GOT3 (cell line): ENCODE results near the gene DIRAS2.
"Not testable (repeated sequence)": the region's sequence is repeated elsewhere in the genome, so short reads cannot be mapped to it uniquely, and the experiment has no call there.

Experiments
- DNase-seq: peaks from one replicate; lab custom pipeline; 2025; ENCODE audit warnings: mixed read lengths; lab: John Stamatoyannopoulos, UW

Gene DIRAS2, protein sequence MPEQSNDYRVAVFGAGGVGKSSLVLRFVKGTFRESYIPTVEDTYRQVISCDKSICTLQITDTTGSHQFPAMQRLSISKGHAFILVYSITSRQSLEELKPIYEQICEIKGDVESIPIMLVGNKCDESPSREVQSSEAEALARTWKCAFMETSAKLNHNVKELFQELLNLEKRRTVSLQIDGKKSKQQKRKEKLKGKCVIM

DNA sequence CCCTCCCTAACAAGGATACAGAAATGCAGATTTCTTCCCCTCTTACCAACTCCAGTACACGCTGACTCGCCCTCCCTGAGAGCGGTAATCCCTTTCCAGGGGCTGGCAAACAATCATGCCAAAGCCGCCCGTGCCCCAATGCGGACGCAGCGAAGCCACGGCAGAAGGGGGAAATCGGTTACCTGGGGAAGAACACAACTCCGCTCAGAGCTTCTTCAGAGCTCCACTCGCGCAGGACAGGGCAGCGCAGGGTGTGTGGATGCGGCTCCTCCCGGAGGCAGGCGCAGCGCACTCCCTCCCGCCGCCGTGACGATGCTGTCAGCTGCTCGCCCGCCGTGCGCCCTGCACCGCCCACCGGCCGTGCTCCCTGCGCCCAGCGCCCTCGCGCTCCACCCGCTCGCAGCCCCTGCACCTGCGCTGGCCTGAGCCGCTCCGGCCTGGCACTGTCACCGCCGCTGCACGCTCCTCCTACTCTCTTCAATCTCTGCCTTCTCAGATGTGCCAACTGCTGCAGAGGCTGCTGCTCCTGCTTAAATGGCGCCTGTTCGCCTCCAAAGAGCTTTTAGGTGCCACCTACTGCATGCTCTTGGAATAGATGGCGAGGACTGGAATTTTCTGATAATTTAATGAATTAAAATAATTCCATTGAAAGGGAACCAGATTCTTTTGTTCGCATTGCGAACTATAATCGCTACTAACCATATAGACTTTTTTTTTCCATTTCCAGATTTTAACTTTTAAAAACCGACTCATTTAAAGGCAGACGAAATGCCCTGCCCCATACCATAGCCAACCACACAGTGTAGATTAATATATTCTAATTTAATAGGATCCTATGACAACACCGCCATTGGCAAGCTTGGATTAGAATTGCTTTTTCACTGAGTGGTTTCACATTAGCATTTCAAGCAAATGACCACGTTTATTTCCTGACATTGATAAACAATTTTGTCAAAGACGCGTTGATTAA is at the start of gene DIRAS2:
TSS of gene DIRAS2 (minus strand) at position 255 of the 970 bp plus-strand sequence. CDS start 28,997 bp downstream, outside the sequence.
- DNase-seq, result no peak

GRCh38 chr9:90684736-90685135 is 42.1 kb upstream of the DIRAS2 start:
- DNase-seq, result no peak

DNA sequence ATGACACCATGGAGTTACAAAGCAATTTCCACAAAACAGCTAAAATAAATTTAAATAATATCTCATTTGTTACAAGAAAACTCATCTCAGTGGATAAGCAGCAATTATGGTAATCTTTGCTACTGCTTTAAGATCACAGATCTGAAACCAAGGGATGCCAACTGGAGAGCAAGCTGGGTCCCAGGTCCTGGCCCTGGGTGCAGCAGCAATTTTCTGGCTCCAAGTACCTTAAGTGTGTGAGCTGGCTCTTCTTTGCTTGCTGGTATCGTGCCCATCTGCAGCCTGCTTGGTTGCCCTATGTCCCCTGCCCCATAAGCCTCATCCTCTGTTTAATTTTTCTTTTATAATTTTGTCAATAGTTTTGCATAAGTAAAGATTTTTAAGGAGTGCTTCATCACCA is 41.5 kb upstream of the DIRAS2 start:
- DNase-seq, result no peak

DNA sequence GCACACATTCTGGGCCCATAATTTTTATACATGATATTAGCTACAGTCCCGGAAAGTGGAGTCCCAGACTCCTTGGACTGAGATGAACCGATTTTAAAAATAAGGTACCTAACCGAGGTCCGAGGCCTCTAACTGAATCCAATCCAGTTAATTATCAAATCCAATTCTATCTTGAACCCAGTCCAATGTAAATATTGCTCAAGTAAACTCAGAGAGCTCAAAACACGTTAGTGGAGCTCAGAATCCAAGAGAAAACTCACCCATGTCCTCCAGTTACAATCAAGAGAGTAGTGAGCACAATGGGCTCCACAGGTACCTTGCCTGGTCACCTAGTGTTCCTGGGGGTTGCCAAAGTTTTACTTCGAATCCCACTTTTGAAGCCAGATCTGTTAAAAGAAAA is 37.9 kb upstream of the DIRAS2 start:
- no peak for DNase-seq

DNA sequence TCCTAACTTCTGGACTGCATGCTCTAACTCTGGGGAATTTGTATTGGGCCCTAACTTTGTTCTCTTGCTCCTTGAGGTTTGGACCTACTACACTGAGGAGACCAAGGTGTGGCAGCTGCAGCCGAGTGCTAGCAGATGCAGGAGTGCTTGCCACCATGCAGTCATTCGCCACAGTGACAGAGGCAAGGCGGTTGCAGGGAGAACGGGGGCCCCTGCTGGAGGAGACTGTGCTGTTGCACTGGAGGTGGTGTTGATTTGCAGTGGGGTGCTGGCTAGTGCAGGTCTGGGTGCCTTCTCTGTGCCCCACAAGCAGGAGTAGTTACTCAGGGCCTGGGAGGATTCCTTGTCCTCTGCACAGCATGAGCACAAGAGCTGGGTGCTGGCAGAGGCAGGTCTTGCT is 22.4 kb upstream of the DIRAS2 start:
- DNase-seq, result no peak

DNA sequence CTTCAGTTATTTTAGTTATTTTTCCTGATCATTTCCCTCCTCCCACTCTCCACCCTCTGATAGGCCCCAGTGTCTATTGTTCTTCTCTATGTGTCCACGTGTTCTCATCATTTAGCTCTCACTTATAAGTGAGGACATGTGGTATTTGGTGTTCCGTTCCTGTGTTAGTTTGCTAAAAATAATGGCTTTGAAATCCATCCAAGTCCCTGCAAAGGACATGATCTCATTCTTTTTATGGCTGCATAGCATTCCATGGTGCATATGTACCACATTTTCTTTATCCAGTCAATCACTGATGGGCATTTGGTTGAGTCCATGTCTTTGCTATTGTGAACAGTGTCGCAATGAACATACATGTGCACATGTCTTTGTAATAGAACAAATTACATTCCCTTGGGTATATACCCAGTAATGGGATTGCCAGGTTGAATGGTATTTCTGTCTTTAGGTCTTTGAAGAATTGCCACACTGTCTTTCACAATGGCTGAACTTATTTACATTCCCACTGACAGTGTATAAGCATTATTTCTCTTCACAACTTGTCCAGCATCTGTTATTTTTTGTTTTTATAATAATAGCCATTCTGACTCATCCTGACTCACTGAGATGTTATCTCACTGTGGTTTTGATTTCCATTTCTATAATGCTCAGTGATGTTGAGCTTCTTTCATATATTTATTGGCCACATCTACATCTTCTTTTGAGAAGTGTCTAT is 17.2 kb upstream of the DIRAS2 start:
- DNase-seq, result no peak

DNA sequence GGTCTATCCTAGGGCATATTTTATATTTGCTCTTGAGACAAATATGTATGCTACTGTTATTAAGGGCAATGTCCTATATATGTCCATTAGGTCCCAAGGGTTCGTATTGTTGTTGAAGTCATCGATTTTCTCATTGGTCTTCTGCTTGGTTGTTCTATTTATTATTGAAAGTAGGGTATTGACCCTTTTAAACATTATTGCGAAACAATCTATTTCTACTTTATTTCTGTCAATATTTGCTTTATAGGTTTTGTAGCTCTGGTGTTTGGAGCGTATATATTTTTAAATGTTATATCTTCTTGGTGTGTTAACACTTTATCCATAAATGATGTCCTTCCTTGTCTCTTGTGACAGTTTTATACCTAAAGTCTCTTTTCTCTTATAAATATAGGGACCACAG is 16.2 kb upstream of the DIRAS2 start:
- no peak for DNase-seq

GRCh38 chr9:90658181-90658580 is 15.6 kb upstream of the DIRAS2 start:
- DNase-seq, result no peak

- not testable (repeated sequence) for DNase-seq
Observed at GRCh38 chr9:90656876-90657275, 14.3 kb upstream of the DIRAS2 start.

GRCh38 chr9:90651246-90651645 is 8.6 kb upstream of the DIRAS2 start:
- no peak for DNase-seq

DNA sequence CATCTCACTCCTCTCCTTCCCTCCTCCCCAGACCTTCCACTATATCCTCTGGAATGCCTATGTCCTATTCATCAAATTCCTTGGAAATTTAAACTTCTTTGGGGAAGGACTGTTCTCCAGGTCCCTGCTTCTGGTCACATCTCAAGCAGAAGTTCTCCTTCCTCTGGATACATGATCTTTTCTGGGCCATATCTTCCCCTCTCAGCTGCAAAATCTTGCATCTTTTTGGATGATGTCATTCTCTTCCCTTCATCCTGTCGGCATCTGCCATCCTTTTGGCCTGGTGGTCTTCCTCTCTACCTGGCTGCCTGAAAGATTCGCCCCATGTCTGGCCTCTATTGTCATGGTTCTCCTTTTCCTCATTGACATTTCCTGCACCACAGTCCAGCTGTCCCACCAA is 5.2 kb upstream of the DIRAS2 start:
- no peak for DNase-seq

GRCh38 chr9:90645721-90646120 is 3.1 kb upstream of the DIRAS2 start:
- no peak for DNase-seq

GRCh38 chr9:90641884-90642487 is 638 bp downstream of the DIRAS2 start:
- no peak for DNase-seq

GRCh38 chr9:90641086-90641485 is 1.5 kb downstream of the DIRAS2 start:
- no peak for DNase-seq

DNA sequence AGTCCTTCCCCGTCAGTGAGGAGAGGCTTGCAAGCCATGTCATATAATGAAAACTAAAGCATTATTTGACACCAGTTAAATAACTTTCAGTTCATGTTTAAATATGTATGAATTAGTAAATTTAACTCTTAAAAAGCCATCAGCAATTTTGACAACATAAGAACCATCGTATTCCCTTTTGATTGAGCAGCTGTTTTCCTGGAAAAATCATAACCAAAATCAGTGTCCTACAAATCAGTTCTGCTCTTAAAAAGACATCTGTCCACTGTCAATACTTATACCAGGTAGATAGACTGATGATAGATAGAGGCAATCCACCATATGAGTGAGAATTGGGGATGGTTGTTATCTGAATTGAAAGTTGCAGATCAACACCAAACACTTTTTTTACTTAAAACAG is 2.3 kb downstream of the DIRAS2 start:
- DNase-seq, result no peak

DNA sequence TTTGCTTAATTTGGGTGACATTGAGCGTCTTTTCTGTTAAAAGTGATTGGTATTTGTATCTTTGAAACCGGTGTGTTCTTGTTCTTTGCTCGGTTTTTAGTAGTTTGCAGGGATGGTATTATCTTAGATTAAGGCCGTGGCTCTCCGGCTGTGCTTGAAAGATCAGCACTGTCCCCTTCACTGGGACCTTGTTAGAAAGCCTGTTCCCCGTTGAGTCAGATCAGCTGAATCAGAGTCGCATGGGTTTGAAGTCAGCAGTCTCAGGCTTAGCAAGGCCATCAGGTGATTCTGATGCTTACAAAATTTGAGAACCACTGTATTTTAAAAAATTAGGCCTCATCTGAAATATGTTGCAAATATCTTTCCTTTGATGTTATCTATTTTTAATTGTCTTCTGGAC is 5.0 kb downstream of the DIRAS2 start:
- no peak for DNase-seq

GRCh38 chr9:90632647-90633207 is 9.9 kb downstream of the DIRAS2 start:
- no peak for DNase-seq

GRCh38 chr9:90631964-90632363 is 10.7 kb downstream of the DIRAS2 start:
- no peak for DNase-seq

DNA sequence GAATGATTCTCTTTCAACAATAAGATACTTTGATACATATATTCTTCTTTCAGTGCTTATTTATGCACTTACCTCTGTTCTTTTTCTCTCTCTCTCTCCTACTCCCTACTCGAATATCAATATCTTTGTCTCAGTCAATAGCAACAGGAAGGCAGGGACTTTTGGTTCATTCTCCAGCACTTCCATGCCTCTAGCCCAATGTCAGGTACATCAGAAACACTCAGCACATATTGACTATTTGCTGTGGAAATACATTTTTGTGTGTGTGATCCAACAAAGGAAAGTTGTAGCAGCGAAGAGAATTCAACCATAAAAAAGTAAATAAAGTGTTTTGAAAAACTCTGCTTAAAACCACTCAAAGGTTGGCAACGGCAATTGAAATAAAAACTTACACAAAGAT is 12.6 kb downstream of the DIRAS2 start:
- DNase-seq, result no peak

DNA sequence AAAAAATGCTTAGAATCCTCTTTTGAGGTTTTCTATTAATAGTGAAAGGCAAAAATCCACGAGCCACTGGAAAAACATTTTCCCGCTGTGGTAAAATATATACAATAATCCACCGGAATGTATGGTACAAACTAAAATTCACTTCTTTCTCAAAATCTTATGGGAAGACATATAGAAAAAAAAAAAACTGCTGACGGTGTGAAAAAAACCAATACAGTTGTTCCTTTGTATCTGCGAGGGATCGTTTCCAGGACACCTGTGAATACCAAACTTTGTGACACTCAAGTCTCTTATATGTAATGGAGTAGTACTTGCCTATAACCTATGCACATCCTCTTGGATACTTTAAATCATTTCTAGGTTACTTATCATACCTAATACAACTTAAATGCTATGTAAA is 13.3 kb downstream of the DIRAS2 start:
- DNase-seq, result no peak

GRCh38 chr9:90616806-90617205 is 25.8 kb downstream of the DIRAS2 start:
- DNase-seq, result no peak

DNA sequence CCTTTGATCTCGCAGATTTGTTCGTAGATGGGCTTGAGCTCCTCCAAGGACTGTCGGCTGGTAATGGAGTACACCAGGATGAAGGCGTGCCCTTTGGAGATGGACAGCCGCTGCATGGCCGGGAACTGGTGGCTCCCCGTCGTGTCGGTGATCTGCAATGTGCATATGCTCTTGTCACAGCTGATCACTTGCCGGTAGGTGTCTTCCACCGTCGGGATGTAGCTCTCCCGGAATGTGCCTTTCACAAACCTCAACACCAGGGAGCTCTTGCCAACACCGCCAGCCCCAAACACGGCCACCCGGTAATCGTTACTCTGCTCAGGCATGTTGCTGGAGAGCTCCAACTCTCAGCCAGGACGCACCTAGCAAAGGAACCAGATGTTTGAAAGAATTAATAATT is 29.1 kb downstream of the DIRAS2 start:
- no peak for DNase-seq
